NK-92 (cell line): ENCODE measurements around the gene AK6.
"Not testable (repeated sequence)": the region's sequence is repeated elsewhere in the genome, so short reads cannot be mapped to it uniquely, and the experiment has no call there.

ENCODE experiments used
- DNase-seq: peaks from one replicate; lab custom pipeline; 2025; ENCODE audit not compliant: unreplicated experiment; lab: John Stamatoyannopoulos, UW

The AK6 gene

DNA sequence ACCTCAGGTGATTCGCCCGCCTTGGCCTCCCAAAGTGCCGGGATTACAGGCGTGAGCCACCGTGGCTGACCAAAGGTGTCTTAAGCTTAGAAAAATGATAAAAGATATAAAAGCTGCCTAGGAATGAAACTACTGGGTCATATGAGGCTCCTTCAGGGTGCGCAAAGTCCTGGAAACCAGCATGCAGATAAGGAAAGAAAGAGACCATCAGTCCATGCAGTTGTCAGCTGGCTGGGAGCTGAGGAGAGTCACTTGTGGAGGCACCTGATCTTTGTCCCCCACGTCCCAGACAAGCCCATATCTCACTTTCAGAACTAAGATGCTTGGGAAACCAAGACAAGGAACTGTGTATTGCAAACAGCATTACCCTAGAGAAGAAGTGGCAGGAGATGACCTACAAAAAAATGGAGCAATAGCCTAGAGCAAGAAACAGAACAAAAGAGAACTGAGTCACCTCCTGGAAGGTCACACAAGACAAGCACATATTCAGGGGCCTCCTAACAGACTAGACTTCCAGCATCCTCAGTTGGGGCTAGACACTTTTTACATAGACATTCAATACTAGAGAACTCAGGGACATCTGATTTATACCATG is 33.9 kb downstream of the AK6 start:
- no peak for DNase-seq

GRCh38 chr5:69334793-69335268 is 34.5 kb downstream of the AK6 start:
- DNase-seq = no peak

GRCh38 chr5:69333668-69334315 is 35.5 kb downstream of the AK6 start:
- DNase-seq = not testable (repeated sequence)

DNA sequence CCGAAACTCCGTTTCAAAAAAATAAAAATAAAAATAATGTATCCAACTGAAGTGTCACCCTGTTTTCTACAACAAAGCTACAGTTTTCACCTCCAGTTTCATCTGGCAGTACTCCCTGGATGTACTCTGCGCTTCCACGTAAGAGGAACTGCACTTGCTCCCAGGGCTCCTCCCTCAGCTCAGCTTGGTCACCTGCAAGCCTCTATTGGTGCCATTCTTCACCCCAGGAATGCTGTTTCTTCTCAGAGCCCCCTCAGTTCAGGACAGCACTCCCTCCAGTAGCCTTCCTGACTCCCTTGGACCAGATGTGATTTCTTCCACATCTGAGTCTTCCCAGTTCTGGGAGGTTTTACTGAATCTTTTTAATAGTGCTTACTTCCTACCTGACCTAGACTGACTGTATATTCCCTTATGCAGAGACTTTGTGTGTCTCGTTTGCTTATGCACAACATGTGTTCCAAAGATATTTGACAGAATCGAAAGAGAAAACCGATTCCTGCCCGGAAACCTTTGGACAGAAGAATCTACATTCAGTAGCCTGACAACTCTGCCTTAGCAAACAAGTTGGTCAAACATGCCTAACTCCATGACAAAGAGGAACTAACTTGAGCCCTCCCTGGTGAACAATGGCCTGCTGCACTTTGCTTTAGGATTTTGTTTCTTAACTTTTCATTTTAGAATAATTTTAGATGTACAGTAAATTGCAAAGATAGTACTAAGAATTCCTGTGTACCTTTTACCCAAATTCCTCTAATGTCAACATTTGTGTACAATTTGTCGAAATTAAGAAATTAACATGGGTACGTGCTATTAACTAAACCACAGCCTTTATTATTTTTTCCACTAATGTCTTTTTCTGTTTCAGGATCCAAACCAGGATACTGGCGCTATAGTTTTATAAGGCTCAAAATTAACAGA is 37.5 kb downstream of the AK6 start:
- DNase-seq = no peak

DNA sequence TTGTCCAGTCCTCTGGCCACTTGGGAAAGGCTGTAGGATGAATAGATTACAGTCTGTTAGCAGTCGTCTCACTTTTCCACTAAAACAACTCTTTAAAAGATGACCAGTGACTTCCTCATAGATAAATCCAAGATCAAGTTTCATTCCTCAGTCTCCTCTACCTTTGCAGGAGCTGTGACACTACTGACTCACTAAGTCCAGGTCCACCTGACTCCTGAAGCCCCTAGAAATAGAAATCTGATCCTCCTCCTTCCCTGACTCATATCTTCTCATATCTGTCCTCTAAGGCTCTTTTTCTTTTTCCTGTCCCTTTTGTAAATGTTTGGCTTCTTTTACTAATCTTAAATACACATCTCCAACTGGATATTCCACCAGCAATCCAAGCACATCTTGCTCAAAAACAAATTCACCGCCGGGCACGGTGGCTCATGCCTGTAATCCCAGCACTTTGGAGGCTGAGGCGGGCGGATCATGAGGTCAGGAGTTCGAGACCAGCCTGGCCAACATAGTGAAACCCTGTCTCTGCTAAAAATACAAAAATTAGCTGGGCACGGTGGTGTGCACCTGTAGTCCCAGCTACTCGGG is 39.3 kb downstream of the AK6 start:
- no peak for DNase-seq

- no peak for DNase-seq
Observed at GRCh38 chr5:69326365-69326764, 43.0 kb downstream of the AK6 start.

DNA sequence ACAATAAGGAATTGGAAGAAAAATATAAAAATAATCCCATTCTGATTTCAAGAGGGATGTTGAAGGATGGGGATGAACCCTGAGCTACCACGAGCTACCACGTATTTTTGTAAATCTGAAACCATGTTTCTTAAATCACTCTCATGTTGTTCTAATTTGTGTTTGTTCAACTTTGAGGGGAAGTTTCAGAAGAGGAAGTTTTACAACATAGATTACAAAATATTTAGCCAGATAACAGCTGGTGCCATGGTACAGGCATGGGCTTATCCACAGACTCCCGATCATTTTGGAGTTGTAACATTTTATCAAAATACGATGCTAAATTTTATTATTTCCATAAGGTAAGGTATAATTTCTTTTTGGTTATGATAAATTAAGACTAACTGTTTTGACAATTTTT is 51.9 kb downstream of the AK6 start:
- DNase-seq = no peak

- DNase-seq = no peak
Observed at GRCh38 chr5:69315972-69316371, 53.3 kb downstream of the AK6 start.

GRCh38 chr5:69313428-69313827 is 55.9 kb downstream of the AK6 start:
- DNase-seq = no peak

DNA sequence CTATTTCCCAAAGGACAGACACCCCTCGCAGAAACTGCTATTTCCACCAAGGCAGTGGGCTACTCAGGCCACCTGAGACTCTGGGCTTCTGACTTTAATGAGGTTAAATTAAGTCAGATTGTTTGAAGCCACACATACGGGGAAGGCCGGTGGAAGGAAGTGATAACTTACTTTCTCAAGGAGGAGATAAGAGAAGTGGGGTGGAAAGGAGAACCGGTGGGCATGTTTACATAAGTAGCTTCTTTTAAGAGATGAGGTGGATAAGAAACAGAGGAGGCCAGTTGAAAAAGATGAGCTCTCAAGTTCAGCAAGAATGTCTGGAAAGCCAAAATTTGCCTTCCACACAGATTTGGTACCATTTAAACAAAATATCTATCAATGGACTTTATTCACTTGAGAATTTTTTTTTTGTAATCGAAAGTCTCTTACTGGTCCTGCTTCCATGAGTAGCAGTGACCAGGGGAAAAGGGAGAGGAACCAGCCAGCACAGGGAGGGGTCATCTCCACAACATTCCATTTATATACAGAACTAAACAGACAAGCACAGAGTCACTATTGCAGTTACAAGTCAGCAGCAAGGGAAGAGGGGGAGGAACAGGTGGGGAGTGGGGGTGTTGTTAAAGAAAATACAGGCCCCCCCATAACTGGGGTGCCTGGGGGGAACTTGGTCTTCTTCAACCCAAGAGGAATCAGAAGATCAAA is 56.7 kb downstream of the AK6 start:
- DNase-seq = no peak

GRCh38 chr5:69309380-69309779 is 59.9 kb downstream of the AK6 start:
- DNase-seq = no peak

- no peak for DNase-seq
Observed at GRCh38 chr5:69308046-69308553, 61.2 kb downstream of the AK6 start.

DNA sequence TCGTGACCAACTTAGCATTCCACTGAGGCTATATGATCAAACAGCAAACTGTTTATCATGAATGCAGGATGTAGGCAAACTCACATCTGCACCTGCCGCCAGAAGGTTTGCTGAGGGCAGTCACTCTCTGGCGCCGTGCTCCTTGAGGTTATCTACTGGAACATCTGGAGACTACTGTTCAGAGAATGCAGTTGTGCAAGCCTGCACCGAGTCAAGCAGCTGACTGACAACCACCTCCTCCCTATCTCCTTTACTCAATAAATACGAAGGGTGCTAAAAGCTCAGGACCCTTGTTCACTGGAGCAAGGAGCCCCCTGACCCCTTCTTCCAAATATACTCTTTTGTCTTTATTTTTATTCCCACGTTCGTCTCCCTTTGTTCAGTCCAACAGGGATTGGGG is 63.8 kb downstream of the AK6 start:
- no peak for DNase-seq
